HCT116 (cell line): ENCODE measurements around the gene DEPDC1B. TPM values are rescaled to one million over a fixed set of nuclear protein-coding genes. Genes with fewer than 3 reads are reported as not detected.

Experiments used
- ATAC-seq: fragments of 200-7000 bp; cut with Tn5 transposase; 2 replicates; pipeline ENCODE4 v1.9.1; 2020; ENCODE audit warnings: mild to moderate bottlenecking, moderate library complexity
- BruUV-seq: library from RNA; stranded (reverse); fragments of 400-500 nt; replicated peaks from 2 replicates; lab custom pipeline; 2021; lab: Mats Ljungman, UMichigan
- CTCF ChIA-PET: fragments of 300-600 bp; sonication (Branson Sonifier 250); formaldehyde crosslinking; loops from one replicate; lab custom pipeline; 2021; ENCODE audit warnings: antibody characterized with exemption; lab: Charles Lee
- POLR2A ChIA-PET: fragments of 300-600, 350-600 bp; sonication (Branson Sonifier 250); formaldehyde crosslinking; loops from one replicate; lab custom pipeline; 2021; ENCODE audit warnings: antibody characterized with exemption; lab: Charles Lee
- RAD21 ChIA-PET, 2 experiments: fragments of 300-600 bp; sonication (Branson Sonifier 250); formaldehyde crosslinking; loops; one replicate each; lab custom pipeline; 2023; ENCODE audit warnings: low total read pairs in 2 of 2; ENCODE audit not compliant: uncharacterized antibody in 2 of 2, unreplicated experiment in 2 of 2, low non-redundant PET in 1 of 2; lab: Charles Lee
- DNase-seq: peaks from one replicate; pipeline ENCODE4 v3.0.0-alpha.2; 2010; ENCODE audit warnings: low read depth, low spot score
- H2AFZ ChIP-seq: fragments of 200-600 bp; shearing (Covaris generic), sonication (generic); 2 replicates; pipeline ENCODE4 v1.6.1; 2017; ENCODE audit warnings: low read depth, mixed run types, mixed read lengths, antibody characterized with exemption, low read length; ENCODE audit not compliant: poor library complexity, severe bottlenecking
- H3K27ac ChIP-seq: 2 replicates; pipeline ENCODE4 v1.5.1; 2012; ENCODE audit warnings: low read depth, low read length
- H3K27me3 ChIP-seq: fragments of 200-600 bp; sonication (generic); 2 replicates; pipeline ENCODE4 v1.6.1; 2016; ENCODE audit warnings: mixed run types, low read length, mixed read lengths; ENCODE audit not compliant: insufficient read depth
- H3K36me3 ChIP-seq, 2 experiments: fragments of 200-500 bp in 1 of 2; fragments of 200-600 bp in 1 of 2; sonication (Bioruptor generic) in 1 of 2; sonication (generic) in 1 of 2; 2 replicates each; pipeline versions ENCODE4 v1.5.1 to v1.6.1; 2014 to 2016; ENCODE audit warnings: low read length in 2 of 2, inconsistent platforms in 1 of 2, mixed read lengths in 1 of 2, mixed run types in 1 of 2; ENCODE audit not compliant: insufficient read depth in 2 of 2, control insufficient read depth in 1 of 2
- H3K4me1 ChIP-seq, 2 experiments: fragments of 200-600 bp in 1 of 2; sonication (generic) in 1 of 2; 2 replicates each; pipeline versions ENCODE4 v1.5.1 to v1.6.1; 2012 to 2017; ENCODE audit warnings: low read length in 2 of 2, inconsistent platforms in 1 of 2, mild to moderate bottlenecking in 1 of 2, mixed read lengths in 1 of 2, mixed run types in 1 of 2, moderate library complexity in 1 of 2; ENCODE audit not compliant: insufficient read depth in 2 of 2, control insufficient read depth in 1 of 2
- H3K4me2 ChIP-seq: fragments of 200-600 bp; sonication (generic); 2 replicates; pipeline ENCODE4 v1.6.1; 2017; ENCODE audit warnings: mixed run types, low read length, mixed read lengths
- H3K4me3 ChIP-seq, 2 experiments: fragments of 200-600 bp in 1 of 2; sonication (generic) in 1 of 2; replicated peaks in 1 of 2; 2 replicates each; pipeline ENCODE4 v1.5.1; 2011 to 2016; ENCODE audit warnings: low read length in 2 of 2, control low read depth in 1 of 2, low read depth in 1 of 2, mild to moderate bottlenecking in 1 of 2, mixed read lengths in 1 of 2, mixed run types in 1 of 2
- H3K79me2 ChIP-seq: fragments of 200-600 bp; sonication (generic); 2 replicates; pipeline ENCODE4 v1.6.1; 2017; ENCODE audit warnings: mild to moderate bottlenecking, mixed run types, low read length, moderate library complexity, mixed read lengths; ENCODE audit not compliant: insufficient read depth
- H3K9ac ChIP-seq: fragments of 200-600 bp; sonication (generic); 2 replicates; pipeline ENCODE4 v1.6.1; 2016; ENCODE audit warnings: low read length, mixed read lengths
- H3K9me2 ChIP-seq: fragments of 200-600 bp; sonication (generic), shearing (Covaris generic); 2 replicates; pipeline ENCODE4 v1.6.1; 2017; ENCODE audit warnings: mixed run types, mild to moderate bottlenecking, moderate library complexity; ENCODE audit not compliant: insufficient read depth
- H3K9me3 ChIP-seq, 2 experiments: fragments of 200-500 bp in 1 of 2; fragments of 200-600 bp in 1 of 2; sonication (Bioruptor generic) in 1 of 2; sonication (generic) in 1 of 2; 2 replicates each; pipeline ENCODE4 v1.6.1; 2014 to 2017; ENCODE audit warnings: low read length in 2 of 2, mixed read lengths in 2 of 2, inconsistent platforms in 1 of 2, low read depth in 1 of 2, mild to moderate bottlenecking in 1 of 2, mixed run types in 1 of 2, moderate library complexity in 1 of 2; ENCODE audit not compliant: control insufficient read depth in 1 of 2, insufficient read depth in 1 of 2
- H4K20me1 ChIP-seq: fragments of 200-600 bp; sonication (generic), shearing (Covaris generic); 2 replicates; pipeline ENCODE4 v1.6.1; 2017; ENCODE audit warnings: mixed run types, mild to moderate bottlenecking, moderate library complexity; ENCODE audit not compliant: insufficient read depth
- ATF3 ChIP-seq: IDR thresholded peaks from 2 replicates; pipeline ENCODE4 v1.6.1; 2012
- CEBPB ChIP-seq: IDR thresholded peaks from 2 replicates; pipeline ENCODE4 v1.6.1; 2012; ENCODE audit warnings: low read depth
- EGR1 ChIP-seq: IDR thresholded peaks from 2 replicates; pipeline ENCODE4 v1.6.1; 2012; ENCODE audit warnings: low read depth
- ELF1 ChIP-seq: IDR thresholded peaks from 2 replicates; pipeline ENCODE4 v1.6.1; 2012; ENCODE audit warnings: low read depth, borderline replicate concordance
- FOSL1 ChIP-seq: IDR thresholded peaks from 2 replicates; pipeline ENCODE4 v1.6.1; 2012; ENCODE audit warnings: low read depth
- JUND ChIP-seq: IDR thresholded peaks from 2 replicates; pipeline ENCODE4 v1.6.1; 2012
- MAX ChIP-seq: IDR thresholded peaks from 2 replicates; pipeline ENCODE4 v1.6.1; 2012
- POLR2A ChIP-seq: IDR thresholded peaks from 2 replicates; pipeline ENCODE4 v1.7.0; 2011; ENCODE audit warnings: borderline replicate concordance; ENCODE audit not compliant: insufficient read depth, insufficient read length; ENCODE audit errors: extremely low read depth
- POLR2AphosphoS5 ChIP-seq: IDR thresholded peaks from 2 replicates; pipeline ENCODE4 v1.6.1; 2011; ENCODE audit warnings: mild to moderate bottlenecking, low read depth, low read length, moderate library complexity
- RAD21 ChIP-seq: IDR thresholded peaks from 2 replicates; pipeline ENCODE4 v1.6.1; 2012; ENCODE audit warnings: low read depth, mild to moderate bottlenecking
- REST ChIP-seq: IDR thresholded peaks from 2 replicates; pipeline ENCODE4 v1.6.1; 2012; ENCODE audit warnings: low read depth
- SIN3A ChIP-seq: IDR thresholded peaks from 2 replicates; pipeline ENCODE4 v1.6.1; 2012; ENCODE audit warnings: low read depth
- SP1 ChIP-seq: IDR thresholded peaks from 2 replicates; pipeline ENCODE4 v1.6.1; 2012; ENCODE audit warnings: low read depth
- SRF ChIP-seq: IDR thresholded peaks from 2 replicates; pipeline ENCODE4 v1.6.1; 2012; ENCODE audit warnings: low read depth
- TCF7L2 ChIP-seq: IDR thresholded peaks from 2 replicates; pipeline ENCODE4 v1.7.0; 2011; ENCODE audit warnings: borderline replicate concordance, inconsistent platforms; ENCODE audit not compliant: insufficient read depth, insufficient read length; ENCODE audit errors: extremely low read depth
- YY1 ChIP-seq: IDR thresholded peaks from 2 replicates; pipeline ENCODE4 v1.6.1; 2011; ENCODE audit warnings: low read length, low read depth, moderate library complexity, mild to moderate bottlenecking; ENCODE audit not compliant: insufficient replicate concordance; ENCODE audit errors: extremely low read depth
- ZBTB33 ChIP-seq: IDR thresholded peaks from 2 replicates; pipeline ENCODE4 v1.6.1; 2011; ENCODE audit warnings: mild to moderate bottlenecking, low read length, moderate library complexity; ENCODE audit not compliant: insufficient replicate concordance; ENCODE audit errors: extremely low read depth
- ZFX ChIP-seq: fragments of 450-650 bp; IDR thresholded peaks from 2 replicates; pipeline ENCODE4 v1.6.1; 2017
- ZNF274 ChIP-seq: fragments of 200-500 bp; sonication (Bioruptor generic); IDR thresholded peaks from 2 replicates; pipeline ENCODE4 v1.6.1; 2014; ENCODE audit warnings: mild to moderate bottlenecking, low read depth, low read length, inconsistent platforms
- intact Hi-C: fragments of 100-400 bp; cut with micrococcal nuclease; formaldehyde crosslinking; loops from 2 replicates; pipeline ENCODE4 v1.10.0; 2022
- total RNA-seq: library from RNA; stranded (reverse); gene quantifications from one replicate; pipeline ENCODE4 v1.2.1, GENCODE V29; 2021; ENCODE audit not compliant: unreplicated experiment

DEPDC1B gene
- total RNA-seq, 1 experiment from 2014 or later: 39.7 TPM

GRCh38 chr5:60705144-60705543, 5.2 kb upstream of the DEPDC1B start:
- H3K79me2 ChIP-seq: no peaks in the 10 kb centered on the region
- no peak overlapping the region for H3K4me3 ChIP-seq
- H3K9me2 ChIP-seq: no peaks in the 10 kb centered on the region
- H2AFZ ChIP-seq: no peak overlapping the region
- POLR2A ChIA-PET: no interaction called here
- H3K4me2 ChIP-seq: no peak overlapping the region
- H3K9ac ChIP-seq: no peak overlapping the region
- H3K36me3 ChIP-seq: no peaks in the 10 kb centered on the region
- ATAC-seq: no peak
- BruUV-seq: no TSS peak
- H3K4me1 ChIP-seq: peaks cover 2 to 15% of the 10 kb centered on the region in 2 experiments; a peak in 2 of 4 replicates
- RAD21 ChIA-PET: no interaction called here
- no peaks in the 10 kb centered on the region for H3K27me3 ChIP-seq
- CTCF ChIA-PET: interaction anchor here (1.6 kb wide), 1 partner anchor 17 kb away, joined by 4 read pairs; no protein-coding TSS in a partner anchor
- no peak for DNase-seq
- H3K27ac ChIP-seq: no peak overlapping the region
- no peaks in the 10 kb centered on the region for H3K9me3 ChIP-seq
- no peaks in the 10 kb centered on the region for H4K20me1 ChIP-seq
- TF ChIP-seq EGR1 (no peak), TCF7L2 (no peak), REST (no peak), ATF3 (no peak), CEBPB (no peak), RAD21 (no peak), SP1 (no peak), SRF (no peak), MAX (no peak), JUND (no peak), ZBTB33 (no peak), ZFX (no peak), ELF1 (no peak), FOSL1 (no peak), YY1 (no peak), POLR2A (no peak), SIN3A (no peak), POLR2AphosphoS5 (no peak), ZNF274 (no peak)
- intact Hi-C loops: no loop called here
